Left cardiac atrium (tissue), 4 donors: ENCODE results near the gene RUNDC3A. TPM values are rescaled to one million over a fixed set of nuclear protein-coding genes. Genes with fewer than 3 reads are reported as not detected.
A peak's percentile ranks its signal among the peaks of the same experiment; 100 is the strongest.

Source experiments
- ATAC-seq, 2 donors: fragments of 200-7000 bp; cut with Tn5 transposase; one replicate each; pipeline ENCODE4 v1.9.1; 2020; ENCODE audit warnings: mild to moderate bottlenecking in 2 of 2, moderate library complexity in 2 of 2
- DNase-seq: peaks from one replicate; pipeline ENCODE4 v3.0.0-alpha.2; 2020
- intact Hi-C, 2 donors: fragments of 100-400 bp; cut with DNase I; formaldehyde crosslinking; loops; one replicate each; pipeline versions ENCODE4 v1.14.1 to v1.15.1; 2022 to 2023
- total RNA-seq, 2 donors: library from RNA; stranded (reverse); fragmentation: NEBNext Ultra II Directional; extraction: Animal tissue kit (Norgen Biotek cat#: 25700); gene quantifications; one replicate each; pipeline ENCODE4 v1.2.1, GENCODE V29; 2021
- donor health status: DM: no; HTN: yes; CAD: no.
- donor health status: DM: no; HTN: yes; CAD: no; lungs with severe emphysema.
- donor health status: DM: yes; HTN: yes; CAD: no.
- donor health status: Dilated cardiomyopathy.

Gene RUNDC3A
- total RNA-seq, 2 donors from 2014 or later = 0.85 to 1.0 TPM

DNA sequence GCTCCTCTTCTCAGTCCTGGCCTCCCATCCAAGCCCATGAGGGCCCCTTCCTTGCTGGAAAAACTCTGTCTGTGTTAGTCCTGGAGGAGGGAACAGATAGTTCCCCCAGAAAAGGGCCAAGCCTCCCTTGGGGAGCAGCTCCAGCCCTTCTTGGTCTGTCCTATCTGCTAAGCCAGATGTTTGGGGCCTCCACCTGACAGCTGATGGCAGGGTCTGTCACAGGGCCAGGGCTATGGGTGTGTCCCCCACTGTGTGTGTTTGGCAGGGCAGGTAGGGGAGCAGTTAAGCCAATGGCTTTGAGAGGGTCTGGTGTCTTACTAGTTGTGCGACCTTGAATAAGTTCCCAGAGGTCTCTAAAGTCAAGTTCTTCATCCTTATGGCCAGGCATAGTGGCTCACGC is 26.8 kb upstream of the RUNDC3A start:
- ATAC-seq = no peak
- intact Hi-C loops = no loop called here
- no peak for DNase-seq

- intact Hi-C loops = no loop called here
- DNase-seq (no peak), ATAC-seq (no peak)
These were observed 26.1 kb upstream of the RUNDC3A start for GRCh38 chr17:44282264-44282663.

- DNase-seq (no peak), ATAC-seq (no peak)
- intact Hi-C loops = no loop called here
These were observed 24.9 kb upstream of the RUNDC3A start for GRCh38 chr17:44283344-44284023.

- intact Hi-C loops = no loop called here
- ATAC-seq (no peak), DNase-seq (no peak)
These were observed 24.4 kb upstream of the RUNDC3A start for GRCh38 chr17:44284024-44284400.

- DNase-seq (no peak), ATAC-seq (no peak)
- intact Hi-C loops = no loop called here
These were observed 20.8 kb upstream of the RUNDC3A start for GRCh38 chr17:44287651-44288050.

- ATAC-seq = no peak
- no peak for DNase-seq
- intact Hi-C loops = no loop called here
These were observed 14.7 kb upstream of the RUNDC3A start for GRCh38 chr17:44293509-44294226.

DNA sequence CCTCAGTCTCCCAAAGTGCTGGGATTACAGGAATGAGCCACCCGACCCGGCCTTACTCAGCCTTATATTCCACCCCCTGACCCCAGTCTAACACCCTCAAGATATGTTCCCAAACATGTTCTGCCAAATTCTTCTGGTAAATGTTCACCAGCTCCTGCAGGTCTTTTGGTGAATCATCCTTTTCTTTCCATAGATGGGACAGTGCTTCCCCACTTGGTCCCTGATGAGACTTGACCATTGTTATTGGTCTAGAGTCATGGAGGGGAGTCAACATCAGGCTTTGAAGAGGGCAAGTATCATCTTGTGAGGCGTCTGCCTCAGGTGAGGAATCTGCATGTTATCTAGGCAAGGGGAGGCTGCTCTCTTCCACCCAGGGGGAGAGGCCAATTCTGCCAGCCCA is 10.4 kb upstream of the RUNDC3A start:
- ATAC-seq = no peak
- intact Hi-C loops = no loop called here
- DNase-seq = no peak

DNA sequence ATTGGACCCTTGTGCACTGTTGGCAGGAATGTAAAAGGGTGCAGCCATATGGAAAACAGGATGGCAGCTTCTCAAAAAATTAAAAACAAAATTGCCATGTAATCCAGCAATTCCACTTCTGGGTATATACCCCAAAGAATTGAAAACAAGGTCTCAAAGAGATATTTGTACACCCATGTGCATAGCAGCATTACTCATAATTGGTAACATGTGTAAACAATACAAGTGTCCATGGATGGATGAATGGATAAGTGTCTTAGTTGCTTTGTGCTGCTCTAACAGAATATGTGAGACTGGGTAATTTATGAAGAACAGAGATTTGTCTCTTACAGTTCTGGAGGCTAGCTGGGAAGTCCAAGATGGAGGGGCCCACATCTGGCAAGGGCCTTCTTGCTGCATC is 3.8 kb upstream of the RUNDC3A start:
- ATAC-seq = no peak
- no peak for DNase-seq
- intact Hi-C loops = no loop called here

GRCh38 chr17:44307387-44308186 is 814 bp upstream of the RUNDC3A start:
- no peak for DNase-seq

DNA sequence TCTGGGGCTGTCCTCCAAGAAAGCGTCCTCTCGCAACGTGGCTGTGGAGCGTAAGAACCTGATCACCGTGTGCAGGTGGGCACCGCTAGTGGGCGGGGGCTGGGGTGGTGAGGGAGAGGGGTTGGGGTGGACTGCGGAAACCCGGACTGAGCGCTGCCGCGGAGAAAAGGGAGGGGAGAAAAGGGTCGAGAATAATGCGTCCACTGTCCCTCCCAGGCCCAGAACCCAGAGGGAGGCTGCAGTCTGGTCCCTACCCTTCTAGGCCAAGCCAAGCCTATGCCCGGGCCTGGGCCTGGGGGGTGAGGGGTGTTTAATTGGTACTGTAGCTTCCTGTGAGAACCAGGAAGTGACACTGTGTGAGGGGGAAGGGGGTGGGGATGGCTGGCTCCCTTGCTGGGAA is 464 bp downstream of the RUNDC3A start:
- intact Hi-C loops = no loop called here
- no peak for ATAC-seq
- no peak for DNase-seq

More at GRCh38 chr17:44307387-44308186, 814 bp upstream of the RUNDC3A start:
- intact Hi-C loops = no loop called here
- ATAC-seq = peak; percentile 78 to 84

GRCh38 chr17:44309472-44309871 is 1.1 kb downstream of the RUNDC3A start:
- ATAC-seq = no peak
- intact Hi-C loops = no loop called here
- no peak for DNase-seq

DNA sequence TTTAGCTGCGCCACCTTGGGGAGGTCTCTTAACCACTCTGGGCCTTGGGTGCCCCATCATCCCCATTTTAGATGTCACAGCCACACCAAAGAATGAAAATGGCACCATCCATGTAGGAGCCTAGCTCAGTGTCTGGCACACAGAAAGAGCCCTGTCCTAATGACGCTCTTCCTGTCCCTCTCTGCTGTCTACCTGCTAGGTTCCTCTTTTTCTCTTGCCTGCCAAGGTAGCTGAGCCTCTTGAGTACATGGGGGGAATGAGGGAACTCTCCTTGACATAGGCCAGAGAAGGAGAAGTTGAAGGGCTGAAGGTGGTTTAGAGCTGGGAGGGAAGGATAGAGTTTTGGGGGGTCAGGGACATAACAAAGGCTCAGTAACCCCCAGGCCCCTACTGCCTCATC is 1.8 kb downstream of the RUNDC3A start:
- intact Hi-C loops = no loop called here
- ATAC-seq (no peak), DNase-seq (no peak)

- intact Hi-C loops = no loop called here
- DNase-seq (no peak), ATAC-seq (no peak)
These were observed 2.4 kb downstream of the RUNDC3A start for GRCh38 chr17:44310609-44311376.

- intact Hi-C loops = no loop called here
- ATAC-seq = no peak
- DNase-seq = no peak
These were observed 3.3 kb downstream of the RUNDC3A start for GRCh38 chr17:44311562-44312181.

GRCh38 chr17:44312396-44313104 is 4.1 kb downstream of the RUNDC3A start:
- DNase-seq = no peak
- no peak for ATAC-seq
- intact Hi-C loops = no loop called here

DNA sequence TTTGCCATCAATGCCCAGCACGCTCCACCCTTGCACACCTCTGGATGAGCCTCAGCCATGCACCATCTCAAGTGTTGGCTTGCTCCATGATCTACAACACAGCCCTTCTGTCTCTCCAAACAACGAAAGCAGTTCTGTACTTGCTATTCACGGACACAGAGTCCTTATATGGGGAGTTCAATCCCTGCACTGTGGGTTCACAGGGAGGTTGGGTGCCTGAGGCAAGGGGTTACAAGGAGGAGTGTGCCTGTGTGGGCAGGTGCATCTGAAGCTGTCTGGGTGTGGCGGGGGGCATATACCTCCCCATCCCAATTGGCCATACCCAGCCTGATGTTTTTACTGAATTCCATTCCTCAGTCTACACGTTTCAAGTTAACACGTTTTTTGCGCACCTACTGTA is 5.6 kb downstream of the RUNDC3A start:
- ATAC-seq (no peak), DNase-seq (no peak)
- intact Hi-C loops = no loop called here

DNA sequence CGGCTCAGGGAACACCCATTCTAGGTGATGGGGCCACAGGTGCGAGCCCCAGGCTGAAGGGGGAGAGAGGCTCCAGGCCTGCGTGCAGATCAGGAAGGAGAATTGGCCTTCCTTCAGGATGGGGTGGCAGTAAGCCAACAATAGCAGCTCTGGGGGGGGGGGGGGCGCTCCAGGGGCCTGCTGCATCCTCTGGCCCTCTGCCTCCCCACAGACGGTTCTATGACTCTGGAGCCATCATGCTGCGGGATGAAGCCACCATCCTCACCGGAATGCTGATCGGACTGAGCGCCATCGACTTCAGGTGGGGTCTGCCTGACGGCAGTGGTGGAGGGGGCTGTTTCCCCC is 6.1 kb downstream of the RUNDC3A start:
- intact Hi-C loops = no loop called here
- DNase-seq (no peak), ATAC-seq (no peak)

GRCh38 chr17:44314869-44315661 is 6.7 kb downstream of the RUNDC3A start:
- DNase-seq (no peak), ATAC-seq (peak in 1 of 2 donors; percentile 14)
- intact Hi-C loops = loop anchor here in 1 of 2 donors (5.0 kb wide), 1 partner anchor 83 kb away; no protein-coding TSS in a partner anchor
